Calu3 (cell line): ENCODE results near the gene SCN4A. TPM values are rescaled to one million over a fixed set of nuclear protein-coding genes. Genes with fewer than 3 reads are reported as not detected.

Source experiments
- BruUV-seq: library from RNA; stranded (reverse); fragments of 400-500 nt; replicated peaks from 2 replicates; lab custom pipeline; 2021; lab: Mats Ljungman, UMichigan
- CTCF ChIA-PET: fragments of 300-600 bp; sonication (Branson Sonifier 250); formaldehyde crosslinking; loops from one replicate; lab custom pipeline; 2022; ENCODE audit warnings: antibody characterized with exemption; lab: Charles Lee
- DNase-seq: peaks from one replicate; pipeline ENCODE4 v3.0.0; 2022
- H3K27ac Mint-ChIP-seq: one replicate; pipeline ENCODE4 v1.8.0; 2022; ENCODE audit warnings: mixed read lengths; ENCODE audit not compliant: unreplicated experiment
- H3K27me3 Mint-ChIP-seq: one replicate; pipeline ENCODE4 v1.8.0; 2022; ENCODE audit warnings: mixed read lengths; ENCODE audit not compliant: unreplicated experiment
- H3K36me3 Mint-ChIP-seq: one replicate; pipeline ENCODE4 v1.8.0; 2022; ENCODE audit warnings: mild to moderate bottlenecking, moderate library complexity, mixed read lengths; ENCODE audit not compliant: insufficient read depth, unreplicated experiment
- H3K4me1 Mint-ChIP-seq: one replicate; pipeline ENCODE4 v1.8.0; 2022; ENCODE audit warnings: mild to moderate bottlenecking, low read depth, mixed read lengths; ENCODE audit not compliant: unreplicated experiment
- H3K4me3 Mint-ChIP-seq: one replicate; pipeline ENCODE4 v1.8.0; 2022; ENCODE audit warnings: mild to moderate bottlenecking, low read depth, moderate library complexity, mixed read lengths; ENCODE audit not compliant: unreplicated experiment
- H3K9me3 Mint-ChIP-seq: one replicate; pipeline ENCODE4 v1.8.0; 2022; ENCODE audit warnings: low read depth, mixed read lengths; ENCODE audit not compliant: unreplicated experiment
- CTCF ChIP-seq: fragments of 200-600 bp; IDR thresholded peaks from one replicate; pipeline ENCODE4 v1.8.0; 2022; ENCODE audit warnings: antibody characterized with exemption; ENCODE audit not compliant: unreplicated experiment
- intact Hi-C: fragments of 100-400 bp; cut with micrococcal nuclease; formaldehyde crosslinking; loops from one replicate; pipeline ENCODE4 v1.10.0; 2022; ENCODE audit not compliant: unreplicated experiment
- total RNA-seq: library from RNA; stranded (reverse); gene quantifications from 2 replicates; pipeline ENCODE4 v1.2.3, GENCODE V29; 2022

SCN4A gene
- total RNA-seq, 1 experiment from 2014 or later = not detected

GRCh38 chr17:63987221-63988126 is 14.8 kb upstream of the SCN4A start:
- CTCF ChIA-PET = interaction anchor here (0.7 kb wide), 1 partner anchor 38 kb away, joined by 4 read pairs; no protein-coding TSS in a partner anchor
- BruUV-seq = no TSS peak
- no peak for DNase-seq
- TF ChIP-seq CTCF = no peak
- Mint-ChIP-seq H3K4me1 (no peaks in the 10 kb centered on the region), H3K27ac (no peak overlapping the region), H3K27me3 (peaks cover 42% of the 10 kb centered on the region), H3K36me3 (peaks cover 5% of the 10 kb centered on the region), H3K9me3 (peaks cover 4% of the 10 kb centered on the region), H3K4me3 (no peak overlapping the region)
- intact Hi-C loops = no loop called here

GRCh38 chr17:63986821-63987220 is 14.1 kb upstream of the SCN4A start:
- Mint-ChIP-seq H3K4me1 (no peaks in the 10 kb centered on the region), H3K36me3 (peaks cover 5% of the 10 kb centered on the region), H3K4me3 (no peak overlapping the region), H3K27ac (no peak overlapping the region), H3K27me3 (peaks cover 36% of the 10 kb centered on the region), H3K9me3 (peaks cover 4% of the 10 kb centered on the region)
- intact Hi-C loops = no loop called here
- BruUV-seq = no TSS peak
- CTCF ChIA-PET = interaction anchor here (0.7 kb wide), 1 partner anchor 38 kb away, joined by 4 read pairs; no protein-coding TSS in a partner anchor
- TF ChIP-seq CTCF = no peak
- no peak for DNase-seq

- Mint-ChIP-seq H3K27me3 (peaks cover 23% of the 10 kb centered on the region), H3K36me3 (peaks cover 5% of the 10 kb centered on the region), H3K4me1 (no peaks in the 10 kb centered on the region), H3K27ac (no peak overlapping the region), H3K9me3 (peaks cover 4% of the 10 kb centered on the region), H3K4me3 (no peak overlapping the region)
- no peak for TF ChIP-seq CTCF
- CTCF ChIA-PET = interaction anchor here (0.7 kb wide), 1 partner anchor 118 kb away, joined by 3 read pairs; no protein-coding TSS in a partner anchor
- BruUV-seq = no TSS peak
- intact Hi-C loops = no loop called here
- no peak for DNase-seq
These were observed 12.8 kb upstream of the SCN4A start for GRCh38 chr17:63985387-63986140.

GRCh38 chr17:63984651-63985386 is 12.1 kb upstream of the SCN4A start:
- no TSS peak for BruUV-seq
- intact Hi-C loops = no loop called here
- DNase-seq = peak; percentile 38
- H3K9me3 Mint-ChIP-seq = peaks cover 4% of the 10 kb centered on the region
- no peak overlapping the region for H3K27ac Mint-ChIP-seq
- peaks cover 16% of the 10 kb centered on the region for H3K27me3 Mint-ChIP-seq
- no peak for TF ChIP-seq CTCF
- H3K36me3 Mint-ChIP-seq = peaks cover 5% of the 10 kb centered on the region
- H3K4me3 Mint-ChIP-seq = no peak overlapping the region
- H3K4me1 Mint-ChIP-seq = no peaks in the 10 kb centered on the region
- CTCF ChIA-PET = interaction anchor here (0.7 kb wide), 1 partner anchor 119 kb away, joined by 3 read pairs; no protein-coding TSS in a partner anchor
